ENCODE data around the gene EMD.

The EMD gene

DNA sequence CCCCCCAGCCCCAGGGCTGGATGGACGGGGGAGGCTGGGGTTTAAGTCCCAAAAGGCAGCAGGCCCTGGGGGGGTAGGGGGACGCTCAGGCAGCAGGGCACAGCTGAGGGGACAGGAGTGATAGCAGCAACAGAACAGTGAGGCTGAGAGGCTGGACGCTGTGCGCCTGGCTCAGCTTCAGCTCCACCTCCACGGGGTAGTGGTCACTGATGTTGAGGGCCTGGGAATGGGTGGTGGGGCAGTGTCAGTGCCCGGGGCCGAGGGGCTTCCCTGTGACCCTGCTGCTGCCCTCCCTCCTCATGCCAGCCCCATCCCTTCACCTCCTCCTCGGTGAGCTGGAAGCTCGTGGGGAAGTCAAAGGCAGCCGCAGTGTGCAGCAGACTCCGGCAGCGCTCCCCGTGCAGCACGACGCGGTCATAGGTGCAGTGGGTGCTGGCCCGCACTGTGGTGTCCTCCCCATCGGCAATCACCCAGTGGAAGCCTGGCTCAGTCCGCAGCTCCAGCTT, 23.6 kb downstream of the EMD start:
- no peaks in the 10 kb centered on the region for H3K27me3 ChIP-seq (ENCODE audit: control insufficient read depth, insufficient read depth, low read length, poor library complexity, severe bottlenecking)
- no peaks in the 10 kb centered on the region for H3K9me3 ChIP-seq (ENCODE audit: control insufficient read depth, low read length)
- no peaks in the 10 kb centered on the region for H3K4me1 ChIP-seq (ENCODE audit: control insufficient read depth, insufficient read depth, low read length)
- H3K36me3 ChIP-seq (ENCODE audit: control insufficient read depth, insufficient read depth, low read length), result peaks cover 12% of the 10 kb centered on the region
- H3K4me3 ChIP-seq (ENCODE audit: insufficient read depth, low read depth, low read length), result no peak overlapping the region
- H3K27ac ChIP-seq (ENCODE audit: insufficient read depth, low read depth, low read length, poor library complexity, severe bottlenecking), result no peak overlapping the region
- WGBS, 2 experiments, result 88 to 89% methylated on average over 19 of the region's 19 CpGs

DNA sequence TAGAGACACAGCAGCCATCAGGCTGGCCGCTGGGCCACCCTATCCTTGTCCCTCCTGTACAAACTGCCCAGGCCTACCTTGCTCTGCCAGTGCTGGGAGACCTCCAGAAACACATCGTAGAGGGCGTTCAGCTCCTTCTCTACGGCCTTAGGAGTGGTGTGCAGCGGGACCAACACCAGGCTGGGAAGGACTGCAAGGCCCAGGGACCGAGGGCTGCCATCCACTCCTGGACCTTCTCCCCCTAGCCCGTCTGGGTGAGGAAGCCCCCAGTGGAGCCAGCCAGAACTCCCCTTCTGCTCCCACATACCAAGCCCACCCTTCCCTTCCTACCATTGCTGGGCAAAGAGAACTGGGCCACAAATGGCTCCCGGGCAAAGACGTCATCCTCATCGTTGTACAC, 24.1 kb downstream of the EMD start:
- H3K4me1 ChIP-seq (ENCODE audit: control insufficient read depth, insufficient read depth, low read length), result no peaks in the 10 kb centered on the region
- no peak overlapping the region for H3K4me3 ChIP-seq (ENCODE audit: insufficient read depth, low read depth, low read length)
- H3K27me3 ChIP-seq (ENCODE audit: control insufficient read depth, insufficient read depth, low read length, poor library complexity, severe bottlenecking), result no peaks in the 10 kb centered on the region
- H3K9me3 ChIP-seq (ENCODE audit: control insufficient read depth, low read length), result no peaks in the 10 kb centered on the region
- H3K27ac ChIP-seq (ENCODE audit: insufficient read depth, low read depth, low read length, poor library complexity, severe bottlenecking), result no peak overlapping the region
- WGBS, 2 experiments, result 92% methylated on average over 10 of the region's 10 CpGs
- peaks cover 12% of the 10 kb centered on the region for H3K36me3 ChIP-seq (ENCODE audit: control insufficient read depth, insufficient read depth, low read length)

DNA sequence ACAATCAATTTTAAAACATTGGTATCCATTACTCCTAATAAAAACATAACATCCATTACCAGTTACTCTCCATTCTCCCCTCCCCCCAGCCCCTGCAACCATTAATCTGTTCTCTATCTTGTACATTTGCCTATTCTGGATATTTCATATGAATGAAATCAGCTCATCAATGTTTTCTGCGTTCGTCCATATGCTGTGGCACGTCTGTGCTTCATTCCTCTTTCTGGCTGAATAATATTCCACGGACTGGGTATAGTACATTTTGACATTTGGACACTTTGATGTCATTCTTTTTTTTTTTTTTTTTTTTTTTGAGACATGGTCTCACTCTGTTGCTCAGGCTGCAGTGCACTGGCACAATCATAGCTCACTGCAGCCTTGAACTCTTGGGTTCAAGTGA, 24.8 kb downstream of the EMD start:
- H3K4me3 ChIP-seq (ENCODE audit: insufficient read depth, low read depth, low read length), result no peak overlapping the region
- 97 to 100% methylated on average over 3 to 4 of the region's 4 CpGs for WGBS, 2 experiments
- peaks cover 12% of the 10 kb centered on the region for H3K36me3 ChIP-seq (ENCODE audit: control insufficient read depth, insufficient read depth, low read length)
- H3K4me1 ChIP-seq (ENCODE audit: control insufficient read depth, insufficient read depth, low read length), result no peaks in the 10 kb centered on the region
- H3K27me3 ChIP-seq (ENCODE audit: control insufficient read depth, insufficient read depth, low read length, poor library complexity, severe bottlenecking), result no peaks in the 10 kb centered on the region
- H3K9me3 ChIP-seq (ENCODE audit: control insufficient read depth, low read length), result no peaks in the 10 kb centered on the region
- no peak overlapping the region for H3K27ac ChIP-seq (ENCODE audit: insufficient read depth, low read depth, low read length, poor library complexity, severe bottlenecking)

DNA sequence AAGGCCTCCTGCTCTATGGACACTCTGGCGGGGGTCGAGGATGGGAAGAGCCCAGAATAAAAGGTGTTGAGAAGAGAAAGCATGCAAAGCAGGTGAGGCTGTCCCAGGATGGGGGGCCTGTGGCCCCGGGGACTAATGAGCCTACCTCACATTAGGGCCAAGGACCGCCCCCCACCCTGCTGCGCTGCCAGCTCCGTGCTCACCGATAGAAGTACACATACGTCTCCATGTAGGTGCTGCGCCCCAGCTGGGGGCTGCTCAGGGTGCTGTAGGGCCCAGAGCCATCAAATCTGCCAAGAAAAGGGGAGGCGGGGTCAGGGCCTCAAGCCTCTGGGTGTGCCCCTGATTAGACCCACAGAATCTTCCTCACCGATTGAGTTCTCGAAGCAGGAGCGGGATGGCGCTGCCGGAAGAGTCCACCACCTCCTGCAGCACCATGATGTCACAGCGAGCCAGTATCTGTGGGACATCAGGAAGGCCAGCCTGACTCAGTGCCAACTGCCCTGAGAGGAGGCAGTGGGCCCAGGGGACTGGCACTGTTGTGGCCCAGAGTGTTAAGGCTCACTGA, 25.6 kb downstream of the EMD start:
- WGBS, 2 experiments, result 92 to 96% methylated on average over 16 of the region's 16 CpGs
- no peaks in the 10 kb centered on the region for H3K4me1 ChIP-seq (ENCODE audit: control insufficient read depth, insufficient read depth, low read length)
- no peak overlapping the region for H3K27ac ChIP-seq (ENCODE audit: insufficient read depth, low read depth, low read length, poor library complexity, severe bottlenecking)
- peaks cover 7% of the 10 kb centered on the region for H3K36me3 ChIP-seq (ENCODE audit: control insufficient read depth, insufficient read depth, low read length)
- H3K27me3 ChIP-seq (ENCODE audit: control insufficient read depth, insufficient read depth, low read length, poor library complexity, severe bottlenecking), result no peaks in the 10 kb centered on the region
- H3K9me3 ChIP-seq (ENCODE audit: control insufficient read depth, low read length), result no peaks in the 10 kb centered on the region
- H3K4me3 ChIP-seq (ENCODE audit: insufficient read depth, low read depth, low read length), result no peak overlapping the region

DNA sequence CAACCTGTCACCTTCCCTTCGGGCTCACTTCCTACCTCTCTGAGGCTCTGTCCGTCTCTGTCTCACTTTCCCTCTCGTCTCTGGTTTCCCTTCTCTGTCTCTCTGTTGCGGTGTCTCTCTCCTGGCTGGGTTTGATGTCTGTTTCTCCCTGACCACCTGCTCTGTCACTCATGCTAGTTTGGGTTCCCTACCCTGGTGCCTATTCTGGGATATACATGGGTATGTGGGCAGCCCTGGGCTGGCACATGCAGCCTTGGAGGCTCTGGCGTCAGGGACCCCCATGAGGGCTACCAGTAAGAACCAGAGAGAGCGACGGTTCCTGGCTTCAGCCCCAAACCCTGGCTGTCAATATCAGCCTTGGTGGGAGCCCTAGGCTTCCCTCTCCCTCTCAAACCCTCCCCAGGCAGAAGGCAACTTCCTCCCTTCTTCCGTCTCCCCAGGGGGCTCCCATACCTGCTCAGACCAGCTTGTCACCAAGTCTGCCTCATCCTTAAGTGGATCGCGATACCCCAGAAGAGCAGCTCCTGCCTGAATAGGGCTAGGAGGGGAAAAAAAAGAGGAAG, 29.6 kb downstream of the EMD start:
- Histone ChIP-seq H3K4me3 (ENCODE audit: insufficient read depth, low read depth, low read length) (peak overlapping the region; percentile 13), H3K27me3 (ENCODE audit: control insufficient read depth, insufficient read depth, low read length, poor library complexity, severe bottlenecking) (no peaks in the 10 kb centered on the region), H3K27ac (ENCODE audit: insufficient read depth, low read depth, low read length, poor library complexity, severe bottlenecking) (no peak overlapping the region), H3K36me3 (ENCODE audit: control insufficient read depth, insufficient read depth, low read length) (no peaks in the 10 kb centered on the region), H3K9me3 (ENCODE audit: control insufficient read depth, low read length) (no peaks in the 10 kb centered on the region), H3K4me1 (ENCODE audit: control insufficient read depth, insufficient read depth, low read length) (peaks cover 4% of the 10 kb centered on the region)
- whole genome bisulfite sequencing, 2 experiments, result 53 to 55% methylated on average over 10 of the region's 10 CpGs

DNA sequence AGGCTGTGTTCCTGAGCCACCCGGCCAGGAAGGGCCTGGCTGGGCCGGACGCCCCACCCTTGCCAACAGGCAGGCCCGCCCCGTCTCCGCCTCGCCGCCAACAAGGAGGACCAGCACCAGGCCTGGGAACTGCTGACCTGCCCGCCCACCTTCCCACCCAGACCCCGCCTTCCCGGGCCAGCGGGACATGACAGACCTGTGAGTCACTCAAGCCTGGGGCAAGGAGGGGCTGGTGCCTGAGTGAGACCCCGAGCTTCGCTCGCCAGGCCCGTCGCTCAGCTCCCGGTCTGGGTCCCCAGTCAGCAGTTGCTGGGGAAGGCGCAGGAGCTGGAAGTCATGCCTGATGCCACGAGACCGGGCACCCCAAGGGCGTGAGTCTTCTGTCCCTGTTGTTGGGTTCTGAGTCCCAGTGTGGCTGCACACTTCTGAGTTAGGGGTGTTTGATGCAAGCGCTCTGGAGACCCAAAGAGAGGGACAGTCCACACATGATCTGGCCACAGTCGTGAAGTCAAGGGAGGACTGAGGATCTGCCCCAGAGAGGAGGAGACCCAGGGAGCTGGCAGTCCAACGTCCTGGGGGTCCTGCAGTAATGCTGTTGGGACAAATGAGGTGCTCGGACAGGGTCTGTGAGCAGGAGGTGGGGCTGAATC, 30.3 kb downstream of the EMD start, which contains the start of gene DNASE1L1:
Gene DNASE1L1 (minus strand): TSS at position 33 of the 650 bp plus-strand sequence. CDS start 3,686 bp downstream, outside the sequence.
- Histone ChIP-seq H3K4me1 (ENCODE audit: control insufficient read depth, insufficient read depth, low read length) (peaks cover 4% of the 10 kb centered on the region), H3K27ac (ENCODE audit: insufficient read depth, low read depth, low read length, poor library complexity, severe bottlenecking) (no peak within 1 kb of the TSS), H3K4me3 (ENCODE audit: insufficient read depth, low read depth, low read length) (peak within 1 kb of the TSS; percentile 13), H3K36me3 (ENCODE audit: control insufficient read depth, insufficient read depth, low read length) (no peaks in the 10 kb centered on the region), H3K9me3 (ENCODE audit: control insufficient read depth, low read length) (no peaks in the 10 kb centered on the region), H3K27me3 (ENCODE audit: control insufficient read depth, insufficient read depth, low read length, poor library complexity, severe bottlenecking) (no peaks in the 10 kb centered on the region)
- WGBS, 2 experiments, result 16 to 18% methylated on average over 26 of the region's 26 CpGs

DNA sequence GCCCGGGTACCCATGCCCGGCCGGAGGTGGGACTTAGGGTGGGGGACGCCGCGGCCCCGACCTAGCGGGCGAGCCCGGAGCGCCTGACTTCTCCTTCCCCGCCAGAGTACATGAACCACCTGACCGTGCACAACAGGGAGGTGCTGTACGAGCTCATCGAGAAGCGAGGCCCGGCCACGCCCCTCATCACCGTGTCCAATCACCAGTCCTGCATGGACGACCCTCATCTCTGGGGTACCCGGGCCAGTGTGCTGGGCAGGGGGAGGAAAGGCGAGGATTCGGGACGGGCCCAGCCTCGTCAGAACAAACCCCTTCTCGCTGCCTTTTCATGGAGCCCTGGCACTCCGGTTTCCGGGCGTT, 32.9 kb downstream of the EMD start:
- no peaks in the 10 kb centered on the region for H3K27me3 ChIP-seq (ENCODE audit: control insufficient read depth, insufficient read depth, low read length, poor library complexity, severe bottlenecking)
- H3K4me3 ChIP-seq (ENCODE audit: insufficient read depth, low read depth, low read length), result peak overlapping the region; percentile 58
- no peak overlapping the region for H3K27ac ChIP-seq (ENCODE audit: insufficient read depth, low read depth, low read length, poor library complexity, severe bottlenecking)
- WGBS, 2 experiments, result 3 to 5% methylated on average over 29 of the region's 29 CpGs
- H3K4me1 ChIP-seq (ENCODE audit: control insufficient read depth, insufficient read depth, low read length), result peaks cover 4% of the 10 kb centered on the region
- H3K9me3 ChIP-seq (ENCODE audit: control insufficient read depth, low read length), result no peaks in the 10 kb centered on the region
- no peaks in the 10 kb centered on the region for H3K36me3 ChIP-seq (ENCODE audit: control insufficient read depth, insufficient read depth, low read length)

DNA sequence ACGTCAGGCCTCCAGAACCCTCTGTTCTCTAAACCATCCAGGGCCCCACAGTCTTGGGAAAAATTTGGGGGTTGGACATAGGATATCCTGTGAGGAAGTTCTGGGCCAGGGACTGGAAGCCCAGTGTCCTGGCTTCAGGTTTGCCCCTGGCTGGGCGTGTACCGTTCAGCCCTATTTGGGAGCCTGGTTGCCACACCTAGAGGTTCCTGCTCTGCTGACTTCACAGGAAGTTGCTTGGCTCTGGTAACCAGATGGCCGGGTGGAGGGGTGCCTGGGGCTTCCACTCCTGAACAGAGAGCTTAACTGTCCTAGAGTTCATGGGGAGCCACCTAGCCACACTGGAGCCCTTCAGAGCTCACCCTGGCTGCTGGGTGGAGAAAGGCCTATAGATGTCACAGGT, 33.4 kb downstream of the EMD start:
- no peaks in the 10 kb centered on the region for H3K9me3 ChIP-seq (ENCODE audit: control insufficient read depth, low read length)
- H3K27ac ChIP-seq (ENCODE audit: insufficient read depth, low read depth, low read length, poor library complexity, severe bottlenecking), result no peak overlapping the region
- H3K36me3 ChIP-seq (ENCODE audit: control insufficient read depth, insufficient read depth, low read length), result no peaks in the 10 kb centered on the region
- peak overlapping the region; percentile 58 for H3K4me3 ChIP-seq (ENCODE audit: insufficient read depth, low read depth, low read length)
- no peaks in the 10 kb centered on the region for H3K27me3 ChIP-seq (ENCODE audit: control insufficient read depth, insufficient read depth, low read length, poor library complexity, severe bottlenecking)
- peaks cover 4% of the 10 kb centered on the region for H3K4me1 ChIP-seq (ENCODE audit: control insufficient read depth, insufficient read depth, low read length)
- WGBS, 2 experiments, result 69 to 71% methylated on average over 4 of the region's 4 CpGs

DNA sequence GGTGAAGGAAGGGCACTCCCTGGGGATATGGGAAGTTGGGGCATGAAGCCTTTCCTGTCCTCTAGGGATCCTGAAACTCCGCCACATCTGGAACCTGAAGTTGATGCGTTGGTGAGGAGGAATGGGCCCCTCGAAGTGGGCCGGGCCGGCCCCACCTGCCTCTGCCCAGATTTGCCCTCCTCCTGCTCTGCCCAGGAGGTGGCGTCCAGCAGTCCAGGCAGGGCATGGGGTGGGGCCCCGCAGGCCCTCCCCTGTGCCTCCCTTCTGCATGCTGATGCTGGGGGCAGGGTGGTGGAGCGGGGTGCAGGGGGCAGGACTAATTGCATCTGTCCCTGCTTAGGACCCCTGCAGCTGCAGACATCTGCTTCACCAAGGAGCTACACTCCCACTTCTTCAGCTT, 34.0 kb downstream of the EMD start:
- Histone ChIP-seq H3K4me1 (ENCODE audit: control insufficient read depth, insufficient read depth, low read length) (peaks cover 4% of the 10 kb centered on the region), H3K9me3 (ENCODE audit: control insufficient read depth, low read length) (no peaks in the 10 kb centered on the region), H3K27me3 (ENCODE audit: control insufficient read depth, insufficient read depth, low read length, poor library complexity, severe bottlenecking) (no peaks in the 10 kb centered on the region), H3K4me3 (ENCODE audit: insufficient read depth, low read depth, low read length) (no peak overlapping the region), H3K27ac (ENCODE audit: insufficient read depth, low read depth, low read length, poor library complexity, severe bottlenecking) (no peak overlapping the region), H3K36me3 (ENCODE audit: control insufficient read depth, insufficient read depth, low read length) (no peaks in the 10 kb centered on the region)
- 90 to 95% methylated on average over 8 of the region's 8 CpGs for WGBS, 2 experiments

DNA sequence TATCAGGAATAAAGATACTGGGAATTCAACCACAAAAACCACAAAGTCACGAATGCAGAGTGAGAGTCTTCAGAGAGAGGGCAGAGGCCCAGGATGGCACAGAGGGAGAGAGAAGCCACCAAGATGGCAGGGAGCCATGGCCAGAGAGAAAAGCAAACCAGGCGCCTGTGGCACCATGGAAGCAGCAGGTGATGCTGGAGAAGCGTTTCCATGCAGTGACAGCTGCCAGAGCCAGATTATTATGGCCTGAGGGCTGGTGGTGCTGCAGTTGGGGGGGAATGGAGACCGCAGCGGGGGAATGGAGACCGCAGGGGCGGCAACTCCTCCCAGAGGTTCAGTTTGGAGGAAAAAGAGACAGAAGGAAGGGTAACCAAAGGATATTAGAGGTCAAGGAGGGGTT, 38.1 kb downstream of the EMD start:
- no peak overlapping the region for H3K27ac ChIP-seq (ENCODE audit: insufficient read depth, low read depth, low read length, poor library complexity, severe bottlenecking)
- no peak overlapping the region for H3K4me3 ChIP-seq (ENCODE audit: insufficient read depth, low read depth, low read length)
- peaks cover 4% of the 10 kb centered on the region for H3K4me1 ChIP-seq (ENCODE audit: control insufficient read depth, insufficient read depth, low read length)
- no peaks in the 10 kb centered on the region for H3K9me3 ChIP-seq (ENCODE audit: control insufficient read depth, low read length)
- 90 to 91% methylated on average over 7 of the region's 7 CpGs for WGBS, 2 experiments
- no peaks in the 10 kb centered on the region for H3K36me3 ChIP-seq (ENCODE audit: control insufficient read depth, insufficient read depth, low read length)
- H3K27me3 ChIP-seq (ENCODE audit: control insufficient read depth, insufficient read depth, low read length, poor library complexity, severe bottlenecking), result no peaks in the 10 kb centered on the region
